HG02943 (cell line): ENCODE results near the gene DDX31.
"Not testable (repeated sequence)": the region's sequence is repeated elsewhere in the genome, so short reads cannot be mapped to it uniquely, and the experiment has no call there.

Experiments used
- ATAC-seq: cut with Tn5 transposase; IDR thresholded peaks from one replicate; pipeline ENCODE4 v1.9.1; 2021; ENCODE audit warnings: mild to moderate bottlenecking, low read depth, moderate library complexity; ENCODE audit not compliant: unreplicated experiment

The DDX31 gene

DNA sequence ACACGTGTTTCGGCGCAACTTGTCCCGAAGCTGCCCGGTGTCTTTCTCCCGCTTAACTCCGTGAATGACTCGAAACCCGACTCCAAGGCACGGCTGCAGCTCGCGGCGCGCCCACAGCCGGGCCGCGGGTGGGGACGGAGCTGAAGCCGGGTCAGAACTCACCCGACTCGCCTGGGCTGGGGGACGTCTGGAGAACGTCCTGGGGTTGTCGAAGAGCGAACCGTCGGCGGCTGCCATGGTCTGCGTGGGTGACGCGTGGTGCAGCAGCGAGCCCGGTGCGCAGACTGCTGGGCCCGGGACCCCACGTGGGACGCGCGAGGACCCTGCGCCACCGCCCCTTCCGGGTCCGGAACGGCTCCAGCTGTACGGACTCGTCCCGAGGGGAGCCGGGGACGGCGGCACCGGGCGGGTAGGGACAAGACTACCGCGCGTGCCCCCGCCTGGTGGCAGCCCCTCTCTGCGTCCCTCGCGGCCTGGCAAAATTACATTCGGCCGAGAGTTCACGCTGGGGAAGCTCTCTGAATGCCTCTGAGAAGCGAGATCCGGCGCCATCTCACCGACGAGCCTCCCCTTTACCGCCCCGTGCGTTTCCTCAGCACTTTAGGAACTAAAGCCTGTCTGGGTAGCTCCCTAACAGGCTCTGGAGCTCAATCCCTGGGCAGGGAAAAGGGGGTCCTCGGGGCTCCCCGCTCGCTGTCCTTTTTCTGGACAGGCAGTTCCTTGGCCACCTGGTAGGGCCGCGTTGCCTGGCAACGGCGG, at the start of gene DDX31:
Gene DDX31 (minus strand): TSS at position 286 of the 759 bp plus-strand sequence. CDS start 49 bp downstream, at position 237.
- peak; percentile 64 for ATAC-seq

DNA sequence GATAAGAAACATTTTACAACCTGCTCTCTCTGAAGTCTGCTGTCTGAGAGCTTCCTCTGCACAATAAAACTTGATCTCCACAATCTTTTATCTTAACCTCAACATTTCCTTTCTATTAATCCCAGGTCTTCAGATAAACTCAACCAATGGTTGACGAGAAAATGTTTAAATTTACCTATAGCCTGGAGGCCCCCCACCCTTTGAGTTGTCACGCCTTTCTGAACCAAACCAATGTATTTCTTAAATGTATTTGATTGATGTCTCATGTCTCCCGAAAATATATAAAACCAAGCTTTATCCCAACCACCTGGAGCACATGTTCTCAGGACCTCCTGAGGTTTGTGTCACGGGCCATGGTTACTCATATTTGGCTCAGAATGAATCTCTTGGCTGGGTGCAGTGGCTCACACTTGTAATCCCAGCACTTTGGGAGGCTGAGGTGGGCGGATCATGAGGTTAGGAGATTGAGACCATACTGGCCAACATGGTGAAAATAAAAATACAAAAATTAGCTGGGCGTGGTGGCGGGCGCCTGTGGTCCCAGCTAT, 48.7 kb upstream of the DDX31 start:
- not testable (repeated sequence) for ATAC-seq

DNA sequence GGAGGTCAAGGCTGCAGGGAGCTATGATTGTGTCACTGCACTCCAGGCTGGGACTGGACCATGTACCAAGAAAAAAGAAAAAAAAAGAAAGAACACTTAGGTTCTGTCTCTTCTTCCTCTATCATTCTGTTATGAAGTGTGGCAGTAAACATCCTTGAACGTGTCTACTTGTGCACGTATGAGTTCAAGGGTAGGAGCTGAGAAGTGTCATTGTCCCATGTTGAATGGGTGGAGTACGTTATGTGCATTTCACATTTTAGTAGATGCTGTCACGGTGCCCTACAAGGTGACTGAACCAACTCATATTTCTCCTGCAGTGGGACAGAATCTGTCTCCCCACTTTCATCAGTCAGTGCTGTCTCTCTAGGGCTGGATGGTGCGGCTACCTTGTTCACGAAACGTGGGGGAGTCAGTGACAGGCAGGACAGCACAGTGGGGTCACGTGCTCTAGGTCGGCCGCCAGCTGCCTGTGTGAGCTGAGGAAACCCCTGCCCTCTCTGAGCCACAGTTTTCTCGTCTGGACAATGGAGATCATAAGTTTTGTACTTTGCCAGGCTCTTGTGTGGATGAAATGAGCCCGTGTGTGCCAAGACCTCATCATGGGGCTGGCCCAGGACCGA, 47.7 kb upstream of the DDX31 start:
- ATAC-seq, result no peak

DNA sequence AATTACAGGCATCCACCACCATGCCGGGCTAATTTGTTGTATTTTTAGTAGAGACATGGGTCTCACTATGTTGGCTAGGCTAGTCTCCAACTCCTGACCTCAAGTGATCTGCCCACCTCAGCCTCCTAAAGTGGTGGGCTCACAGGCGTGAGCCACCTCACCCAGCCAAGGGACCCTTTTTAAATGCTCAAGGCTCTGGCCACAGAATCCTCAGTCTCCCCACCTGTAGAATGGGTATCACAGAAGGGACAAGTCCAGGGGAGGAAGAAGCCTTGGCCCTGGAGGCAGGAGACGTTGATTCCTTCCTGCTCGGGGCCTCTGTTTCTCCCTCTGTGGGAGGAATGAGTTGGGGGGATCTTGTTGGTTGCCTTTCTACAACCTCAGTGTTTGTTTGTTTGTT, 46.2 kb upstream of the DDX31 start:
- ATAC-seq, result no peak

DNA sequence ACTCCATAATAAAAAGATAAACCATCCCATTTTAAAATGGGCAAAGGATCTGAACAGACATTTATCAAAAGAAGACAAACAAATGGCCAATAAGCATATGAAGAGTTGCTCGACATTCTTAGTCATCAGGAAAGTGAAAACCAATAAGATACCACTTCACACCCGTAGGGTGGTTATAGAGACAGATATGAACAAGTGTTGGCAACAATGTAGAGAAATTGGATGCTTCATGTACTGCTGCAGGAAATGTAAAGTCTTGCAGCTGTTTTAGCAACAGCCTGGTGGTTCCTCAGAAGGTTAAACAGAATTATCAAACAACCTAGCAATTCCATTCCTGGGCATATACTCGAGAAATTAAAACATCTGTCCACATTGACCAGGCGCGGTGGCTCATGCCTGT, 43.0 kb upstream of the DDX31 start:
- no peak for ATAC-seq

- ATAC-seq, result no peak
Measured at GRCh38 chr9:132711846-132712245, 42.1 kb upstream of the DDX31 start.

DNA sequence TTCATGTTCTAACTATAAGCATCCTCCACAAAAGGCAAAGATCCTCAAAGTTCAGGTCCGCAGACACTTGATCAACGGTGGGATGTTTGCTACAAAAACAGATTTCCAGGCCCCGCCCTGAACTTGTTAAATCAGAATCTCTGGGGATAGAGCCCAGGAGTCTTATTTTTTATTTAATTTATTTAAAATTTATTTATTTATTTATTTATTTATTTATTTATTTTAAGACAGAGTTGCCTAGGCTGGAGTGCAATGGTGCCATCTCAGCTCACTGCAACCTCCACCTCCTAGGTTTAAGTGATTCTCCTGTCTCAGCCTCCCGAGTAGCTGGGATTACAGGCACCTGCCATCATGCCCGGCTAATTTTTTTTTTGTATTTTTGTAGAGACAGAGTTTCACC, 41.4 kb upstream of the DDX31 start:
- ATAC-seq, result not testable (repeated sequence)

DNA sequence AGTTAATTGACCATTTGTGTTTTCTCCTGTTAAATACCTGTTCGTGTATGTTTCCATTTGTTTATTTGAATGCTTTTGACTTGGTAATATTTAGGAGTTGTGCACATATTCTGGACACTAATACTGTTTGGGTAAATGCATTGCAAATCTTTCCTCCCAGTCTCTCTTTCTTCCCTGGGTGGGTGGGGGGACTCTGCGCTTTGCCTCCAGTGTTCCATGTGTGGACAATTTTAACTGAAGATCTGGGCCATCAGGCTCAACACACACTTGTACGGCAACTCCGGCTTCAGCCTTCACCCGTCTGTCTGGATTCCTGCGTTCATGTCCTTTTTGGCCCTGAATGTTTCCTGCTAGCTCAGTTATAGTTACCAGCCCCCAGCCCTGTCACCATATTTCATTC, 40.5 kb upstream of the DDX31 start:
- no peak for ATAC-seq

- ATAC-seq, result no peak
Measured at GRCh38 chr9:132708769-132709430, 39.1 kb upstream of the DDX31 start.

- ATAC-seq, result no peak
Measured at GRCh38 chr9:132708239-132708638, 38.5 kb upstream of the DDX31 start.

DNA sequence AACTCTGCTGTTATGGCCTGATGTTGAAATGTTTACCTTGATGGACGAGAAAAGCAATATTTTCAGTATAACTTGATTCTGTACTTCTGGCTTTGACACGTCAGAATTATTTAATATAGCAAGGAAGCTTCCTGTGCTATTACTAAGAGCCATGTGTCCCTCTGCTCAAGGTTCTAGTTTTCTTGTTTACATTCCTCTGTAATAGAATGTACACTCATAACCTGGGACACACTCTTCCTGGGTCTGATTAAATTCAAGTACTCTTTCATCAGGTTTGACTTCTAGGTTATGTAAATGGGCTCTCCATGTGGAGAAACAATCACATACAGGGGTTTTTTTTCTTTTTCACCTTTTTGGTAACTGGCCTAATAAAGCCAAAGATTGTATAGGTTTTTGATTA, 33.6 kb upstream of the DDX31 start:
- ATAC-seq, result no peak

DNA sequence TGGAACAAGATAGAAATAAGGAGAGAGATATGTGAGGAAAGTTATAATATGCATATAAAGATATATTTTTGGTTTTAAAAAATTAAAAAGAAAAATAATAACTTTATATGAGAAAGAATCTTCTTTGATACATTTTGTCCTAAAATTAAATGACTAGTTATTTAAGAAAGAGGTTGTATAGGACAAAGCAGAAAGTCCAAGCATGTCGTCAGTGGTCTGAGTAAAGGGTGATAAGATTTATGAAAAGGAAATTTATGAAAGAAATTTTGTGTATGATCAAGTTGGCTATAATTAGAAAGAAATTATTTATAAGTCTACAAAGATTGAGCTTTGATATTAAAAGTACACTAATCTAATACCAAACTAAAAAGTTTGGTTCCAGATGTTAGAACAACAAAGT, 32.5 kb upstream of the DDX31 start:
- no peak for ATAC-seq

DNA sequence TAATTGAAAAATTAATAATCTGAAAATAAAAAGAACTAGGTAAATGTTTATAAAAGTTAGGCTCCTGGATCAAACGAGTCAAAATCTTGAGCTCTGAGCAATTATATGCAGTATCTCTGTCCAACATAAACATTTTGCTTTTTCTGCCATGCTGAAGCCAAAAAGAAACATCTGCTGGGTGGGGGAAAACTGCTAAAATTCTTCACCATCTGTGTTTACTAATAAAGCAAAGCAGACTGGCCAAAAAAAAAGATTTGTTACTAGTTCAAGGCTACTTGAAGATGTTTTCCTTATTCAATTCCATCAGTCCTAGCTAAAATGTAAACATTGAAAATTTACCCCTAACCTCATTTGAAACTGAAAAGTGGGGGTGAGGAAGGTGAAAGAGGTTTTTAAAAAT, 30.2 kb upstream of the DDX31 start:
- ATAC-seq, result no peak

DNA sequence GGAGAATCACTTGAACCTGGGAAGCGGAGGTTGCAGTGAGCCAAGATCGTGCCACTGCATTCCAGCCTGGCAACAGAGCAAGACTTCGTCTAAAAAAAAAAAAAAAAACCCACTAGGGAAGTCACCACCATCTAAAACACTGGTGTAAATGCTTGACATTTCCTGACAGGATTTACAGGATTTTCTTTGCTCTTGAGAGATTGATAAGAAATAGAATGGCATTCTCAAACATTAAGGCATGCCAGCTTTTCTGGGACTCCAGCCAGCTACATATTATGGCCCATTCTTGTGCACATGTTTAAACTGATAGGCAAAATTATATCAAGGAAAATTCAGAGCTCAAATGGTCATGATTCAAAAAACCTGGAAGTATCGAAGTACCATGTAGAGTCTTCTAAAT, 29.2 kb upstream of the DDX31 start:
- ATAC-seq, result no peak

- no peak for ATAC-seq
Measured at GRCh38 chr9:132697230-132697629, 27.4 kb upstream of the DDX31 start.

DNA sequence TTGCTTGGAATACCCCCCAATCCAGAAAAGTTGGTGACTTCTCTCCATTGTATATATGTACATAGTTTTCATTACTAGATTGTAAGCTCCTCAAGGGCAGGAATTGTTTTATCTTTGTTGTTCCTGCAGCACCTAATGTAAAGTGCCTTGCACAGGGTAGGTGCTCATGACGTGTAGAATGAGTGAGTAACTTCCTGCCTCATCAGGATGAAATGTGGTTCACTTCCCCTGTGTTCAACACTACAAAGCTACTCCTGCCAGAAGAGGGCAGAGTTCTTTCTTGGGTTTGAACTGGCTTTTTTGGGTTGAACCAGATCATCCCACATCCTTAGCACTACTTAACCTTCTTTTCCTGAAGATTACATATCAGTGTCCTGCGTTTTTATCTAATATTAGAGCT, 24.4 kb upstream of the DDX31 start:
- no peak for ATAC-seq

GRCh38 chr9:132690696-132691095, 20.9 kb upstream of the DDX31 start:
- no peak for ATAC-seq

- ATAC-seq, result no peak
Measured at GRCh38 chr9:132683873-132684272, 14.1 kb upstream of the DDX31 start.

- no peak for ATAC-seq
Measured at GRCh38 chr9:132681561-132681960, 11.8 kb upstream of the DDX31 start.

GRCh38 chr9:132679946-132680625, 10.3 kb upstream of the DDX31 start:
- ATAC-seq, result no peak

GRCh38 chr9:132677976-132678375, 8.2 kb upstream of the DDX31 start:
- no peak for ATAC-seq
